Large intestine (tissue), 1 donor: Measurements from ENCODE around the gene RIT1. TPM values are rescaled to one million over a fixed set of nuclear protein-coding genes. Genes with fewer than 3 reads are reported as not detected.

ENCODE experiments used
- polyA plus RNA-seq: library from polyadenylated mRNA; unstranded; fragments of 120-200 nt; gene quantifications from one replicate; pipeline ENCODE4 v1.2.1, GENCODE V29; 2013

The RIT1 gene
- polyA plus RNA-seq, 1 donor: 57.1 TPM

Other genes with a start within 250 kb of the RIT1 start
- 57.1 TPM for gene YY1AP1, start 222.6 kb downstream of the RIT1 start, polyA plus RNA-seq
- gene DAP3, start 222.3 kb downstream of the RIT1 start, polyA plus RNA-seq: 96.3 TPM
- 51.0 TPM for gene GON4L, start 54.1 kb downstream of the RIT1 start, polyA plus RNA-seq
- gene SYT11, start 51.8 kb downstream of the RIT1 start, polyA plus RNA-seq: 19.0 TPM
- gene KHDC4, start 23.1 kb upstream of the RIT1 start, polyA plus RNA-seq: 75.2 TPM
- 0.34 TPM for gene RXFP4, start 30.3 kb upstream of the RIT1 start, polyA plus RNA-seq
- 51.2 TPM for gene ARHGEF2, start 67.2 kb upstream of the RIT1 start, polyA plus RNA-seq
- gene SSR2, start 109.6 kb upstream of the RIT1 start, polyA plus RNA-seq: 281 TPM
- gene UBQLN4, start 142.4 kb upstream of the RIT1 start, polyA plus RNA-seq: 43.9 TPM
- 64.0 TPM for gene LAMTOR2, start 143.4 kb upstream of the RIT1 start, polyA plus RNA-seq
- gene RAB25, start 149.8 kb upstream of the RIT1 start, polyA plus RNA-seq: 174 TPM
- gene MEX3A, start 171.1 kb upstream of the RIT1 start, polyA plus RNA-seq: 8.4 TPM
- gene LMNA, start 203.4 kb upstream of the RIT1 start, polyA plus RNA-seq: 138 TPM
- gene SEMA4A, start 242.2 kb upstream of the RIT1 start, polyA plus RNA-seq: 6.4 TPM